Right ventricle myocardium superior (tissue), 1 donor: Measurements from ENCODE around the gene EFNB3. TPM values are rescaled to one million over a fixed set of nuclear protein-coding genes. Genes with fewer than 3 reads are reported as not detected.

Source experiments
- ATAC-seq: fragments of 200-7000 bp; cut with Tn5 transposase; one replicate; pipeline ENCODE4 v1.9.1; 2020; ENCODE audit warnings: mild to moderate bottlenecking; ENCODE audit not compliant: poor library complexity
- DNase-seq: peaks from one replicate; pipeline ENCODE4 v3.0.0-alpha.2; 2020
- intact Hi-C: fragments of 100-400 bp; cut with DNase I; formaldehyde crosslinking; loops from one replicate; pipeline ENCODE4 v1.11.2; 2022
- total RNA-seq: library from RNA; stranded (reverse); fragmentation: NEBNext Ultra II Directional; extraction: Animal tissue kit (Norgen Biotek cat#: 25700); gene quantifications from one replicate; pipeline ENCODE4 v1.2.1, GENCODE V29; 2021
- donor health status: DM: no; HTN: yes; CAD: no; lungs with severe emphysema.

EFNB3 gene
- total RNA-seq, 1 donor from 2014 or later, result 0.13 TPM

- ATAC-seq (no peak), DNase-seq (no peak)
- intact Hi-C loops, result no loop called here
Measured at GRCh38 chr17:7714721-7715594, 10.0 kb downstream of the EFNB3 start.

DNA sequence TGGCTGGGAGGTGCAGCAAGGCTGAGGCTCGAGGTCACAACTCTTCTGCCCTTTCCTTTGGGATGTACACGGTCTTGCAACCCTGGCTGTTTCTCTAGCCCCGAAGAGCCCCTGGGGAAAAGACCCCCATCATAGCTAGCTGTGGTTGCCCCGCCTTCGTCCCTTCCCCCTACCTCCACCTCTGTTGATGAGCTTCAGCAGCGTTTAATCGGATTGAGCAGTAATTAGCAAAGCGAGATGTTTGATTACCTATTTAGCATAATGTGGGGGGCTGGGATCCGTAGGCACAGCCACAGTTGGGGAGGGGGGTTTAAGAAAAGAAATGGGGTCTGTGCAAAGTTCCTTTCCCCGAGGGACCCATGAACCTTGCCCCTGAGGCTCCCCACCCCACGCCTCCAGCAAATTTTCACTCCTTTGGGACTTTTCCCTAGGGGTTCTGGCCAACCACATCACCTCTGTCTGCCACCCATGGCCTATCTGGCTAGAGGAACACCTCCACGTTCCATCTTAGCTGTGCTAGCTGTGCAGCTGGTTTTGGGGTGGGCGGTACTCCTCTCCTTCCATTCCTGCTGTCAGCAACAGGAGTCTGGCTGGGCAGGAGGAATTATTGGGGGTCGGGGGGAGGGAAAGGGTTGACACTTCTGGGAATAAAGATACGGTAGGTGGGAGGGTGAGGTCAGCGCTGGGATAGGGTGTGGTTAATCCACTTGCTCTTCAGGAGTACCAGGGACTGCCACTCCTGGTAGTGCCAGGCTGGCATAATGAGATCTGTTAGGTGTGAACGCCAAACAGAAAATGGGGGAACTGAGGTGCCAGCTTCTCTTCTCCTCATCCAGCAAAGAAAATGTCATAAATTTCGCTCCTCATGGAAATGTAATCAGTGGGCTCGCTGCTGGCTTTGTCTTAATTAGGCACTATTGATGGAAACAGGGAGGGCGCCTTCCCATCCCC lies 11.2 kb downstream of the EFNB3 start:
- ATAC-seq (no peak), DNase-seq (no peak)
- intact Hi-C loops, result no loop called here

- ATAC-seq (peak; percentile 91), DNase-seq (peak; percentile 78)
- intact Hi-C loops, result no loop called here
Measured at GRCh38 chr17:7716901-7717755, 12.1 kb downstream of the EFNB3 start, which contains the start of gene DNAH2. Gene DNAH2 (plus strand): TSS chr17:7717744. CDS start chr17:7719735, 1,991 bp downstream.

DNA sequence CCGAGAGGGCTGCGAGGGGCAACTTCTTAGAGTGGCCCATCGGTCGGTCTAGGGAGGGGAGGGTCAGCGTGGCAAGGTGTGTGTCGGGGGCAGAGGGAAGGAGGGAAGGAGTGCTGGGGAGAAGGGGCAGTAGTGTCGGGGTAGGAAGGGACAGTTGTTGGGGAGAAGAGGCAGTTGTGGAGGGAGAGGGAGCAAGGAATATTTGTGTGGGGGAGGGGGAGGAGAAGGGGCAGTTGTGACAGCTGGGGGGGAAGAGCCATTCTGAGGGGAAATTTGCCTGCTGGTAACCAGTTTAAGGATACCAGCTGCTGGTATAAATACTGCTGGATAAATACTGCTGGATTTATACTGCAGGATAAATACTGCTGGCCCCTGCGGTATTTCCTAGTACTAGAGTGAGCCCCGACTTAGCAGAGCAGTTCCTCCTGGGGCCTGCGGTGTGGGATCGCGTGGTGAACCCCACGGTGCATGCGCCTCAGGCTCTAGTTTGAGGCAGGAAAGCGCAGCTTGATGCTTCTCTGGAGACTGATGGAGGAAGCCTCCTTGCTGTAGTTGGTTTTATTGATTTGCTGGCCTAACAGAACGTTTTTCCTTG lies 12.9 kb downstream of the EFNB3 start:
- DNase-seq (no peak), ATAC-seq (peak; percentile 19)
- intact Hi-C loops, result no loop called here

DNA sequence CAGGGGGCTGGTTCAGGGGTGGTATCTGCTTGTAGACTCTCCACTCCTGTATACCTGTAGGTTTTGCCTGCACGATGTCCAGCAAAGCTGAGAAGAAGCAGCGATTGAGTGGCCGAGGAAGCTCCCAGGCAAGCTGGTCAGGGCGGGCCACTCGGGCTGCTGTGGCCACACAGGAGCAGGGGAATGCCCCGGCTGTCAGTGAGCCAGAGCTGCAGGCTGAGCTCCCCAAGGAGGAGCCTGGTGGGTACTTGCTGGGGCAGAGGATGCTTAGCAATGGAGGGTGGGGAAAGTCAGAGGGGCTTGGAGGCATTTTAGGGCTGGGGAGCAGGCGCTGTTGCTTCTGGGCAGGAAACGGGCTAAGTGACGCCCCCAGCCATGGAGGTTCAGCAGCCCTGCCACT lies 14.7 kb downstream of the EFNB3 start:
- no peak for DNase-seq
- ATAC-seq, result no peak
- intact Hi-C loops, result no loop called here

- ATAC-seq (no peak), DNase-seq (no peak)
- intact Hi-C loops, result no loop called here
Measured at GRCh38 chr17:7720125-7720524, 15.1 kb downstream of the EFNB3 start.

DNA sequence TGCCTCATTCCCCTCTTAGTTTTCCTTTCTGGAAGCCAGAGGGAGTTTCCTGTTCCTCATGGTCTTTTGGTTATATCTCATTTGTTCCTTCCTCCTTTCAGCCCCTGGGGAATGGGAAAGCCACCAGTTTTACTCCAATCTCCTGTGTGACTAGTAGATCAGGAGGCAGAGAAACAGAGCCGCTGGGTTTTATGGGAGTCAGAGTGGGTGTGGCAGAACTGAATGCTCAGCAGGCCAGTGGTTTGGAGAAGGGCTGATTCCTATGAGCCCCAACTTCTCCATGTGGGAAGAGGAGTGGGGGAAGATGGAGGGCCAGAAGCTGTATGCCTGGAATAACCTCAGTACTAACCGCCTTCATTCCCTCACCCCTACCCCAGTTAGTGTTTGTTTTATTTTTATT lies 16.6 kb downstream of the EFNB3 start:
- no peak for ATAC-seq
- intact Hi-C loops, result no loop called here
- no peak for DNase-seq

DNA sequence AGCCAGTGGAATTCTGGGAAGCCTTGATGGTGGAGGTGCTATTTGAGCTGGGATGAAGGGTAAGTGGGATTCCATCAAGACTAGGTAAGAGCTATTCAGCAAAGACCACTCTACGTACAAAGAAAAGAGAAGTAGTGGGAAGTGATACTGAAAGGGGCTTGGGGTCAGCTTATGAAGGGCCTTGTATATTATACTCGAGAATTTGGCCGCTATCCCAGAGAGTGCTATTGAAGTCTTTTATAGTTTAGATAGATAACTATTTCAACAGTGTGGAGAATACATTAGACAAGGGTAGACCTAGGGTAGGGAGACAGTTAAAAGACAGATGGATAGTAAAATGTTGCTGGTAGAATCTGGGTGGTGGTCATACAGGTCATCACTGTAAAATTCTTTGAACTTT lies 22.9 kb downstream of the EFNB3 start:
- DNase-seq, result no peak
- intact Hi-C loops, result no loop called here
- no peak for ATAC-seq

DNA sequence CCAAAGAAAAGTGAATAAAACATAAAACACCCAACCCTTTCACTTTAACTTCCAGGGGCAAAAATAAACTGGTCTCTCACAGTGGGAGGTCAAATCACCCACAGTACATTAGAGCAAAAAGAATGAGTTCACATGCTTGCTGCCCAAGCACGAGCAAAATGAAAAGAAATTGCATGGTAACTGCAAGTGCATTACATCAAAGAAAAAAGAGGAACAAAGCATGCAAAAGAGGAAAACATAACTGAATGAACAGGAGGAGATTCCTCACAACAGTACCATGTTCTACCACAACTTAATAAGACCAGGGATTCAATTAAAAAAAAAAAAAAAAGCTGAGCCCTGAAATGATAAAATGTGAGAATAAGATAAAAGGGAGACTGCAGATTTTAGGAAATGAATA lies 24.8 kb downstream of the EFNB3 start:
- intact Hi-C loops, result no loop called here
- ATAC-seq, result no peak
- no peak for DNase-seq

GRCh38 chr17:7732981-7733539 lies 28.1 kb downstream of the EFNB3 start:
- intact Hi-C loops, result no loop called here
- DNase-seq (no peak), ATAC-seq (no peak)

- ATAC-seq (no peak), DNase-seq (no peak)
- intact Hi-C loops, result no loop called here
Measured at GRCh38 chr17:7737601-7738000, 32.6 kb downstream of the EFNB3 start.

DNA sequence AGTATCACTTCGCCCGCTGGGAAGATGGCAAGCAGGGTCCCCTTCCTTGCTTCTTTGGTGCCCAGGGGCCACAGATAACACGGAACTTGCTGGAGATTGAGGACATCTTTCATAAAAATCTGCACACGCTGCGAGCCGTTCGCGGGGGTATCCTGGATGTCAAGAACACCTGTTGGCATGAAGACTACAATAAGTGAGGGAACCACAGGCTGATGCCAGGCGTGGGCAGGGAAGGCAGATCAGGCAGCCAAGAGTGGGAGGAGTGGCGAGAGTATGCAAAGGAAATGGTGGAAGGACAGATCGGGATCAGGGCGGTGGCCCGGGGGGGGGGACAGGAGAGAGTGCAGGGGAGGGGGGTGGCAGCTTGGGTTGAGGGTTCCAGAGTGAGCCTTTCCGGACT lies 34.7 kb downstream of the EFNB3 start:
- ATAC-seq (no peak), DNase-seq (no peak)
- intact Hi-C loops, result loop anchor here (10.0 kb wide), 1 partner anchor 255 kb away; no protein-coding TSS in a partner anchor

DNA sequence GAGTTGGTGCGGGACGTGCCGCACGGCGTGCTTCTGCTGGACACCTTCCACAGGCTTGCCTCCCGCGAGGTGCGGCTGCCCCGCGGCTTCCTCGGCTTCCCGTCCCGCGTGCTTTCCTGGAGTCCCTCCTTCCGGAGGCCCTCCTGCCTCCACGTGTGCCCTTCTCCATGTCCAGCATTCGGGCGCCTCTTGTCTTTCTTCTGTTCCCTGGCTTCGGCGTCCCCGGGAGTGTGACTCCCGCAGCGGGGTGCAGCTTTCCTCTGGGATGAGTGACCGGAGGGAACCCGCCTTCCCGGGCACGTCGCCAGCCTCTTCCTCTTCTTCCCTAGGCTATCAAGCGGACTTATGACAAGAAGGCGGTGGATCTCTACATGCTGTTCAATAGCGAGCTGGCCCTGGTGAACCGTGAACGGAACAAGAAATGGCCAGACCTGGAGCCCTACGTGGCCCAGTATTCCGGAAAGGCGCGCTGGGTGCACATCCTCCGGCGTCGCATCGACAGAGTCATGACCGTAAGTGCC lies 35.5 kb downstream of the EFNB3 start:
- intact Hi-C loops, result loop anchor here (10.0 kb wide), 1 partner anchor 254 kb away; no protein-coding TSS in a partner anchor
- DNase-seq, result peak; percentile 53
- ATAC-seq, result no peak

GRCh38 chr17:7742729-7743128 lies 37.7 kb downstream of the EFNB3 start:
- no peak for DNase-seq
- intact Hi-C loops, result loop anchor here (10.0 kb wide), 1 partner anchor 252 kb away; no protein-coding TSS in a partner anchor
- ATAC-seq, result no peak

- intact Hi-C loops, result loop anchor here (10.0 kb wide), 1 partner anchor 250 kb away; no protein-coding TSS in a partner anchor
- ATAC-seq (no peak), DNase-seq (no peak)
Measured at GRCh38 chr17:7744416-7744815, 39.4 kb downstream of the EFNB3 start.

- intact Hi-C loops, result loop anchor here (10.0 kb wide), 1 partner anchor 249 kb away; no protein-coding TSS in a partner anchor
- ATAC-seq (no peak), DNase-seq (no peak)
Measured at GRCh38 chr17:7745748-7746470, 40.9 kb downstream of the EFNB3 start.

DNA sequence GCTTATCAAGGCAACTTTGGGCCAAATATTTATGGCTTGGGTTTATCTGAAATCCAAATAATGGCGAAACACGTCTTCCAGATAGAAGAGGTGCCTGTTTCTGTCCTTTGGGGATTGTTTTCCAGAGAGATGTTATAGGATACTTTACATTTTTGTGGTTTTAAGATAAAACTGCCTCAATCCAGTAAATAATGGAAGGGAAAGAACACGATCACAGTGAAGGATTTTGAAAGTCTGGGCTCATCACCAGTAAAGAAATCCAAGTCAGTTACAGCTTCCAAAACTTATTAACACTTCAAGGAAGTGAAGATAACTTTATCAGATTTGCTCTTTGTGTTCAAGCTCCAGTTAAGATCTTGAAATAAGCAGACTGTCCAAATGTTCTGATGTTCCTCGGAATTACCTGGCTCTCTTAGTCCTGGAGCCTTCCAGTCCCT lies 42.7 kb downstream of the EFNB3 start:
- intact Hi-C loops, result loop anchor here (10.0 kb wide), 1 partner anchor 247 kb away; no protein-coding TSS in a partner anchor
- no peak for ATAC-seq
- DNase-seq, result no peak
